NCI-H2081 treated with DMSO at 0.1 percent for 48 hours (cell line): ENCODE measurements around the gene CARD8.
"Not testable (repeated sequence)": the region's sequence is repeated elsewhere in the genome, so short reads cannot be mapped to it uniquely, and the experiment has no call there.

ENCODE experiments used
- DNase-seq: peaks from one replicate; lab custom pipeline; 2025; lab: John Stamatoyannopoulos, UW

The CARD8 gene

GRCh38 chr19:48255376-48256303 is at the start of gene CARD8:
TSS of gene CARD8 (minus strand) at chr19:48255912. CDS start at chr19:48241020, 14,892 bp downstream.
- peak; percentile 71 for DNase-seq

- DNase-seq, result no peak
Observed at GRCh38 chr19:48303866-48304265, 48.2 kb upstream of the CARD8 start.

- DNase-seq, result no peak
Observed at GRCh38 chr19:48303367-48303766, 47.7 kb upstream of the CARD8 start.

- DNase-seq, result no peak
Observed at GRCh38 chr19:48302600-48302959, 46.9 kb upstream of the CARD8 start.

- no peak for DNase-seq
Observed at GRCh38 chr19:48301886-48302599, 46.3 kb upstream of the CARD8 start.

GRCh38 chr19:48297975-48298374 is 42.3 kb upstream of the CARD8 start:
- DNase-seq, result no peak

GRCh38 chr19:48296963-48297734 is 41.4 kb upstream of the CARD8 start:
- no peak for DNase-seq

- no peak for DNase-seq
Observed at GRCh38 chr19:48295458-48295857, 39.7 kb upstream of the CARD8 start.

GRCh38 chr19:48292798-48293197 is 37.1 kb upstream of the CARD8 start:
- no peak for DNase-seq

GRCh38 chr19:48291489-48291815 is 35.7 kb upstream of the CARD8 start:
- DNase-seq, result not testable (repeated sequence)

- DNase-seq, result no peak
Observed at GRCh38 chr19:48290771-48291488, 35.2 kb upstream of the CARD8 start.

- DNase-seq, result no peak
Observed at GRCh38 chr19:48290401-48290770, 34.7 kb upstream of the CARD8 start.

GRCh38 chr19:48287748-48288147 is 32.0 kb upstream of the CARD8 start:
- no peak for DNase-seq

GRCh38 chr19:48284896-48285295 is 29.2 kb upstream of the CARD8 start:
- no peak for DNase-seq

- no peak for DNase-seq
Observed at GRCh38 chr19:48283908-48284307, 28.2 kb upstream of the CARD8 start.

GRCh38 chr19:48279747-48280146 is 24.0 kb upstream of the CARD8 start:
- DNase-seq, result no peak

- DNase-seq, result no peak
Observed at GRCh38 chr19:48274938-48275337, 19.2 kb upstream of the CARD8 start.

GRCh38 chr19:48274173-48274572 is 18.5 kb upstream of the CARD8 start:
- no peak for DNase-seq

- DNase-seq, result no peak
Observed at GRCh38 chr19:48271531-48272151, 15.9 kb upstream of the CARD8 start.

GRCh38 chr19:48269617-48270026 is 13.9 kb upstream of the CARD8 start:
- not testable (repeated sequence) for DNase-seq

GRCh38 chr19:48265326-48265725 is 9.6 kb upstream of the CARD8 start:
- DNase-seq, result not testable (repeated sequence)

GRCh38 chr19:48260359-48260714 is 4.6 kb upstream of the CARD8 start:
- not testable (repeated sequence) for DNase-seq
